ENCODE measurements around the gene TUBB2B. TPM values are rescaled to one million over a fixed set of nuclear protein-coding genes. Genes with fewer than 3 reads are reported as not detected.

TUBB2B gene
- total and polyA plus RNA-seq, 2 donors (not counting 3 experiments of a cell fraction or from before 2014, with no cell fraction given): 5.1 to 8.3 TPM

GRCh38 chr6:3190779-3191178 is 36.7 kb downstream of the TUBB2B start:
- DNase-seq (ENCODE audit: low read depth, low spot score) (no peak), FAIRE-seq (no peak)
- Histone ChIP-seq H3K4me3 (replicated peaks in 1 of 3; ENCODE audit: insufficient read depth in 1 of 3, low read depth in 1 of 3, low read length in 3 of 3) (no peak overlapping the region), H3K79me2 (ENCODE audit: control insufficient read depth, insufficient read depth, low read length) (no peaks in the 10 kb centered on the region), H3K9me1 (replicated peaks; ENCODE audit: control insufficient read depth, extremely low read depth, insufficient read depth, low read length) (no peaks in the 10 kb centered on the region), H3K9me3 (replicated peaks; ENCODE audit: control insufficient read depth, insufficient read depth, low read length) (no peaks in the 10 kb centered on the region), H3K27me3 (ENCODE audit: control insufficient read depth in 2 of 2, insufficient read depth in 2 of 2, low read length in 2 of 2) (peaks cover 6% of the 10 kb centered on the region in 2 experiments), H3K9ac (replicated peaks; ENCODE audit: extremely low read depth, insufficient read depth, low read length) (no peak overlapping the region), H3K4me2 (ENCODE audit: insufficient read depth, low read length) (no peak overlapping the region), H3K27ac (ENCODE audit: insufficient read depth, low read depth, low read length) (no peak overlapping the region), H3K36me3 (ENCODE audit: control insufficient read depth in 2 of 2, extremely low read depth in 1 of 2, insufficient read depth in 2 of 2, low read length in 2 of 2) (no peaks in the 10 kb centered on the region), H3K4me1 (ENCODE audit: control insufficient read depth, extremely low read depth, insufficient read depth, low read length) (peaks cover 7% of the 10 kb centered on the region), H2AFZ (ENCODE audit: low read depth, low read length) (no peak overlapping the region), H4K20me1 (replicated peaks; ENCODE audit: control insufficient read depth, extremely low read depth, insufficient read depth, low read length) (no peaks in the 10 kb centered on the region)
- CTCF ChIA-PET: interaction anchor here (0.9 to 1.4 kb wide), 3 partner anchors 15 to 61 kb away, joined by 3 read pairs; no protein-coding TSS in a partner anchor
- dilution Hi-C loops (cut with MboI; ENCODE audit: extremely low pct_ligation_motif_present, low sequenced_read_pairs): no loop called here
- TF ChIP-seq MAX (IDR thresholded peaks at IDR 0.05; ENCODE audit: insufficient read depth, insufficient read length): no peak
- intact Hi-C loops (cut with micrococcal nuclease): no loop called here
- no TSS peak for BruUV-seq (replicated peaks)
- POLR2A ChIA-PET: no interaction called here

GRCh38 chr6:3190056-3190455 is 37.4 kb downstream of the TUBB2B start:
- FAIRE-seq: no peak
- CTCF ChIA-PET: interaction anchor here (0.9 to 1.8 kb wide), 3 partner anchors 14 to 57 kb away, joined by 3 to 6 read pairs (median 3); no protein-coding TSS in a partner anchor

More at GRCh38 chr6:3190056-3190455, 37.4 kb downstream of the TUBB2B start:
- peaks cover 7% of the 10 kb centered on the region for H3K4me1 ChIP-seq (ENCODE audit: control insufficient read depth, extremely low read depth, insufficient read depth, low read length)
- no peak overlapping the region for H2AFZ ChIP-seq (ENCODE audit: low read depth, low read length)
- no peaks in the 10 kb centered on the region for H3K79me2 ChIP-seq (ENCODE audit: control insufficient read depth, insufficient read depth, low read length)
- H3K27ac ChIP-seq (ENCODE audit: insufficient read depth, low read depth, low read length): no peak overlapping the region
- H3K4me3 ChIP-seq (replicated peaks in 1 of 3; ENCODE audit: insufficient read depth in 1 of 3, low read depth in 1 of 3, low read length in 3 of 3): no peak overlapping the region
- POLR2A ChIA-PET: no interaction called here
- dilution Hi-C loops (cut with MboI; ENCODE audit: extremely low pct_ligation_motif_present, low sequenced_read_pairs) (no loop called here), intact Hi-C loops (cut with micrococcal nuclease) (no loop called here)
- no peaks in the 10 kb centered on the region for H3K36me3 ChIP-seq (ENCODE audit: control insufficient read depth in 2 of 2, extremely low read depth in 1 of 2, insufficient read depth in 2 of 2, low read length in 2 of 2)
- H3K9me3 ChIP-seq (replicated peaks; ENCODE audit: control insufficient read depth, insufficient read depth, low read length): no peaks in the 10 kb centered on the region
- no peak overlapping the region for H3K4me2 ChIP-seq (ENCODE audit: insufficient read depth, low read length)
- H3K9ac ChIP-seq (replicated peaks; ENCODE audit: extremely low read depth, insufficient read depth, low read length): no peak overlapping the region
- peaks cover 6 to 9% of the 10 kb centered on the region in 2 experiments for H3K27me3 ChIP-seq (ENCODE audit: control insufficient read depth in 2 of 2, insufficient read depth in 2 of 2, low read length in 2 of 2)
- no peaks in the 10 kb centered on the region for H3K9me1 ChIP-seq (replicated peaks; ENCODE audit: control insufficient read depth, extremely low read depth, insufficient read depth, low read length)
- no peak for DNase-seq (ENCODE audit: low read depth, low spot score)
- H4K20me1 ChIP-seq (replicated peaks; ENCODE audit: control insufficient read depth, extremely low read depth, insufficient read depth, low read length): no peaks in the 10 kb centered on the region
- BruUV-seq (replicated peaks): no TSS peak
- TF ChIP-seq CTCF (IDR thresholded peaks at IDR 0.05; ENCODE audit: extremely low read depth in 1 of 2, insufficient read depth in 1 of 2, low read depth in 1 of 2, low read length in 2 of 2) (no peak), MAX (IDR thresholded peaks at IDR 0.05; ENCODE audit: insufficient read depth, insufficient read length) (no peak), POLR2A (IDR thresholded peaks at IDR 0.05; ENCODE audit: low read depth, low read length) (no peak), JUN (IDR thresholded peaks at IDR 0.05; ENCODE audit: borderline replicate concordance, insufficient read depth, insufficient read length, low read depth) (no peak), EZH2 (IDR thresholded peaks at IDR 0.05; ENCODE audit: borderline replicate concordance, low read depth, low read length, severe bottlenecking) (no peak), MYC (IDR thresholded peaks at IDR 0.05; ENCODE audit: low read depth, low read length) (no peak), FOS (IDR thresholded peaks at IDR 0.05; ENCODE audit: borderline replicate concordance, insufficient read depth, low read length) (no peak)
